ENCODE results near the gene IMPDH1. TPM values are rescaled to one million over a fixed set of nuclear protein-coding genes. Genes with fewer than 3 reads are reported as not detected.

IMPDH1 gene
- total RNA-seq, 1 experiment from 2014 or later: 114 TPM

- H3K9me3 ChIP-seq (ENCODE audit: control insufficient read depth, insufficient read depth, low read depth, low read length): no peaks in the 10 kb centered on the region
- H3K36me3 ChIP-seq (ENCODE audit: control insufficient read depth, insufficient read depth, low read length): no peaks in the 10 kb centered on the region
- H3K4me3 ChIP-seq (ENCODE audit: low read depth in 2 of 2, low read length in 2 of 2): no peak overlapping the region
- in situ Hi-C loops (cut with HindIII; ENCODE audit: low pct_unique_long_range_greater_than_20kb, low sequenced_read_pairs) (no loop called here), intact Hi-C loops (cut with micrococcal nuclease; ENCODE audit: unreplicated experiment) (no loop called here)
- ChIA-PET POLR2A (interaction anchor here (0.6 kb wide), 1 partner anchor 14 kb away, joined by 9 read pairs; no protein-coding TSS in a partner anchor), CTCF (interaction anchor here (0.9 kb wide), 1 partner anchor 12 kb away, joined by 3 read pairs; no protein-coding TSS in a partner anchor)
- no peak for ATAC-seq
- TF ChIP-seq POLR2AphosphoS5 (IDR thresholded peaks at IDR 0.05; ENCODE audit: low read depth, low read length): no peak
- TF ChIP-seq SIN3A (IDR thresholded peaks at IDR 0.05; ENCODE audit: borderline replicate concordance, insufficient read depth, low read depth, low read length): no peak
- TF ChIP-seq REST (IDR thresholded peaks at IDR 0.05; ENCODE audit: insufficient read depth in 1 of 2, low read depth in 2 of 2, low read length in 1 of 2): no peak
- no peak for TF ChIP-seq CTCF (IDR thresholded peaks at IDR 0.05)
- no peak for TF ChIP-seq TCF7L2 (IDR thresholded peaks at IDR 0.05; ENCODE audit: low read depth, low read length)
- no peak overlapping the region for H3K27ac ChIP-seq (ENCODE audit: low read length)
- no TSS peak for BruUV-seq (replicated peaks)
- no peak for DNase-seq (ENCODE audit: low read depth, low spot score)
- H3K4me1 ChIP-seq (ENCODE audit: control insufficient read depth, insufficient read depth, low read length): no peaks in the 10 kb centered on the region
- no peaks in the 10 kb centered on the region for H3K27me3 ChIP-seq (ENCODE audit: control insufficient read depth, insufficient read depth, low read length)
Observed at GRCh38 chr7:128415217-128415785, 5.5 kb upstream of the IMPDH1 start.

GRCh38 chr7:128410451-128410753 is 620 bp upstream of the IMPDH1 start:
- ATAC-seq (no peak), DNase-seq (ENCODE audit: low read depth, low spot score) (no peak)
- peak overlapping the region; percentile 82 to 86 for H3K4me3 ChIP-seq (ENCODE audit: low read depth in 2 of 2, low read length in 2 of 2)
- H3K27me3 ChIP-seq (ENCODE audit: control insufficient read depth, insufficient read depth, low read length): no peaks in the 10 kb centered on the region
- in situ Hi-C loops (cut with HindIII; ENCODE audit: low pct_unique_long_range_greater_than_20kb, low sequenced_read_pairs) (no loop called here), intact Hi-C loops (cut with micrococcal nuclease; ENCODE audit: unreplicated experiment) (no loop called here)
- H3K4me1 ChIP-seq (ENCODE audit: control insufficient read depth, insufficient read depth, low read length): peaks cover 26% of the 10 kb centered on the region
- ChIA-PET POLR2A (interaction anchor here (0.6 kb wide), 1 partner anchor 13 kb away, joined by 4 read pairs; no protein-coding TSS in a partner anchor), CTCF (interaction anchor here (0.6 to 1.0 kb wide), 2 partner anchors 49 to 58 kb away, joined by 5 to 10 read pairs; no protein-coding TSS in a partner anchor)
- TF ChIP-seq TCF7L2 (IDR thresholded peaks at IDR 0.05; ENCODE audit: low read depth, low read length): no peak
- H3K9me3 ChIP-seq (ENCODE audit: control insufficient read depth, insufficient read depth, low read depth, low read length): no peaks in the 10 kb centered on the region
- peak overlapping the region; percentile 72 for H3K27ac ChIP-seq (ENCODE audit: low read length)
- BruUV-seq (replicated peaks): no TSS peak
- H3K36me3 ChIP-seq (ENCODE audit: control insufficient read depth, insufficient read depth, low read length): no peaks in the 10 kb centered on the region; the same call in 1 of the 2 replicates

Measured in Panc1 (cell line).